B cell (primary cell): Measurements from ENCODE around the gene CDKN2B. TPM values are rescaled to one million over a fixed set of nuclear protein-coding genes. Genes with fewer than 3 reads are reported as not detected.

Experiments
- ATAC-seq: fragments of 200-7000 bp; cut with Tn5 transposase; one replicate; pipeline ENCODE4 v1.10.0; 2021; ENCODE audit warnings: low read depth, mild to moderate bottlenecking, moderate number of reproducible peaks, moderate library complexity
- CTCF ChIA-PET: fragments of 350-600 bp; sonication (Branson Sonifier 250); formaldehyde crosslinking; loops from one replicate; lab custom pipeline; 2021; ENCODE audit warnings: antibody characterized with exemption, inconsistent platforms; lab: Charles Lee
- POLR2A ChIA-PET: fragments of 350-600 bp; sonication (Branson Sonifier 250); formaldehyde crosslinking; loops from one replicate; lab custom pipeline; 2021; ENCODE audit warnings: antibody characterized with exemption; lab: Charles Lee
- DNase-seq: peaks from one replicate; pipeline ENCODE4 v3.0.0; 2013
- H2AFZ ChIP-seq: 2 replicates; pipeline ENCODE4 v1.6.1; 2012; ENCODE audit warnings: mild to moderate bottlenecking, low read depth, low read length; ENCODE audit not compliant: insufficient read depth, poor library complexity, severe bottlenecking
- H3K27ac ChIP-seq, 2 donors: 1 replicate in 1 of 2; 2 replicates in 1 of 2; pipeline ENCODE4 v1.5.1; 2012 to 2013; ENCODE audit warnings: low read length in 2 of 2, mild to moderate bottlenecking in 2 of 2, moderate library complexity in 1 of 2
- H3K27me3 ChIP-seq, 4 experiments: fragments of 200-600 bp in 1 of 4; sonication (generic) in 1 of 4; replicated peaks in 1 of 4; 1 replicate in 2 of 4; 2 replicates in 2 of 4; pipeline versions ENCODE4 v1.6.1 to v1.7.0; 2013 to 2016; ENCODE audit warnings: low read length in 3 of 4, mild to moderate bottlenecking in 2 of 4, mixed read lengths in 1 of 4, moderate library complexity in 1 of 4; ENCODE audit not compliant: insufficient read depth in 4 of 4, control insufficient read depth in 3 of 4; ENCODE audit errors: control extremely low read depth in 1 of 4
- H3K36me3 ChIP-seq, 2 experiments: replicated peaks in 1 of 2; 1 replicate in 1 of 2; 2 replicates in 1 of 2; pipeline versions ENCODE4 v1.6.1 to v1.7.1; 2013; ENCODE audit warnings: low read length in 1 of 2; ENCODE audit not compliant: insufficient read depth in 2 of 2, control insufficient read depth in 1 of 2; ENCODE audit errors: control extremely low read depth in 1 of 2, extremely low read depth in 1 of 2
- H3K4me1 ChIP-seq, 2 donors: fragments of 200-600 bp in 1 of 2; sonication (generic) in 1 of 2; 1 replicate in 1 of 2; 2 replicates in 1 of 2; pipeline versions ENCODE4 v1.5.1 to v1.6.1; 2013 to 2017; ENCODE audit warnings: low read length in 2 of 2; ENCODE audit not compliant: control insufficient read depth in 2 of 2, insufficient read depth in 2 of 2
- H3K4me2 ChIP-seq: replicated peaks from 2 replicates; pipeline ENCODE3; 2012; ENCODE audit warnings: mild to moderate bottlenecking, low read depth, low read length; ENCODE audit not compliant: poor library complexity, severe bottlenecking
- H3K4me3 ChIP-seq, 5 experiments: fragments of 200-600 bp in 1 of 5; sonication (generic) in 1 of 5; 1 replicate in 3 of 5; 2 replicates in 2 of 5; pipeline versions ENCODE4 v1.5.1 to v1.7.0; 2011 to 2016; ENCODE audit warnings: low read length in 4 of 5, mild to moderate bottlenecking in 4 of 5, low read depth in 2 of 5, control low read depth in 1 of 5, moderate library complexity in 1 of 5; ENCODE audit not compliant: insufficient read depth in 1 of 5; ENCODE audit errors: control extremely low read depth in 1 of 5, extremely low read depth in 1 of 5
- H3K79me2 ChIP-seq: fragments of 200-600 bp; sonication (generic); one replicate; pipeline ENCODE4 v1.6.0; 2016; ENCODE audit warnings: low read length; ENCODE audit not compliant: control insufficient read depth, insufficient read depth
- H3K9ac ChIP-seq: fragments of 200-600 bp; sonication (generic); 2 replicates; pipeline ENCODE4 v1.6.1; 2017; ENCODE audit warnings: mild to moderate bottlenecking, low read length, moderate library complexity
- H3K9me3 ChIP-seq, 3 donors: one replicate each; pipeline versions ENCODE4 v1.6.1 to v1.7.1; 2013; ENCODE audit warnings: low read length in 2 of 3; ENCODE audit not compliant: control insufficient read depth in 2 of 3, insufficient read depth in 1 of 3; ENCODE audit errors: control extremely low read depth in 1 of 3
- H4K20me1 ChIP-seq: 2 replicates; pipeline ENCODE4 v1.6.0; 2012; ENCODE audit warnings: mild to moderate bottlenecking, low read length; ENCODE audit not compliant: insufficient read depth, control insufficient read depth, poor library complexity, severe bottlenecking
- H3K27ac Mint-ChIP-seq: one replicate; pipeline ENCODE4 v1.8.0; 2021; ENCODE audit warnings: mixed read lengths
- H3K27me3 Mint-ChIP-seq: one replicate; pipeline ENCODE4 v1.8.0; 2021; ENCODE audit warnings: mixed read lengths
- H3K4me1 Mint-ChIP-seq: one replicate; pipeline ENCODE4 v1.8.0; 2021; ENCODE audit warnings: mixed read lengths
- H3K4me3 Mint-ChIP-seq: one replicate; pipeline ENCODE4 v1.8.0; 2021; ENCODE audit warnings: mixed read lengths
- H3K9me3 Mint-ChIP-seq: one replicate; pipeline ENCODE4 v1.8.0; 2022; ENCODE audit warnings: mixed read lengths; ENCODE audit not compliant: insufficient read depth
- EZH2 ChIP-seq: IDR thresholded peaks from 2 replicates; pipeline ENCODE4 v1.6.1; 2012; ENCODE audit warnings: borderline replicate concordance, low read depth, mild to moderate bottlenecking, moderate library complexity, low read length; ENCODE audit not compliant: insufficient read depth, poor library complexity, severe bottlenecking
- intact Hi-C: fragments of 100-400 bp; cut with micrococcal nuclease; formaldehyde crosslinking; loops from one replicate; pipeline ENCODE4 v1.10.0; 2022
- polyA plus RNA-seq: library from polyadenylated mRNA; depleted of rRNA; stranded (reverse); fragments of >200 nt; gene quantifications from 2 replicates; pipeline ENCODE4 v1.2.3, GENCODE V29; 2012
- total RNA-seq, 2 donors: library from RNA; stranded (reverse); fragments of 120-200 nt in 1 of 2; gene quantifications; 1 replicate in 1 of 2; 2 replicates in 1 of 2; pipeline versions ENCODE4 v1.2.3 to v1.2.4, GENCODE V29; 2013 to 2022
- TF ChIP-seq, protein P1 (sequence below): fragments of 200-600 bp; IDR thresholded peaks from one replicate; pipeline ENCODE4 v1.8.0; 2022; ENCODE audit warnings: antibody characterized with exemption, mild to moderate bottlenecking

Gene CDKN2B
- total and polyA plus RNA-seq, 2 donors (not counting 1 experiment from before 2014, with no cell fraction given) = 0.36 to 0.42 TPM

DNA sequence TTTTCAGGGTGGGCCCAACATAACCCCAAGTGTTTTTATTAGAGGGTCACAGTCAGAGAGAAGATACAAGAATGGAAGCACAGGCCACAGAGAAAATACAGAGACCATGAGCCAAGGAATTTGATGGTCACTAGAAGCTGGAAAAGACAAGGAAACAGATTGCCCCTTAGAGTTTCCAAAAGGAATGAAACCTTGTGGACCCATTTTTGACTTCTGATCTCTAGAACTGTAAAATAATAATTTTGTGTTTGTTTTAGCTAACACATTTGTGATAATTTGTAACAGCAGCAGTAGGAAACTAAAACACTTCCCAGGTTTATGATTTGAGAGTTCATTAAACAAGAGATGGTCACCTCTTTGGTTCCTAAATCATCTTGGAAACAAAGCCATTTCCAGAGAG lies 36.7 kb downstream of the CDKN2B start:
- no peak overlapping the region for H3K4me2 ChIP-seq

More for the DNA sequence above, 36.7 kb downstream of the CDKN2B start:
- POLR2A ChIA-PET = interaction anchor here (0.6 kb wide), 1 partner anchor 22 kb away, joined by 3 read pairs; no protein-coding TSS in a partner anchor
- peaks cover 6 to 61% (median 36%) of the 10 kb centered on the region in 3 donors for H3K9me3 ChIP-seq
- DNase-seq (no peak), ATAC-seq (no peak)
- H3K4me1 ChIP-seq = peaks cover 29 to 42% of the 10 kb centered on the region in 2 donors
- Mint-ChIP-seq H3K9me3 (peaks cover 5% of the 10 kb centered on the region), H3K4me3 (no peak overlapping the region), H3K27me3 (peaks cover 85% of the 10 kb centered on the region), H3K27ac (no peak overlapping the region), H3K4me1 (peaks cover 25% of the 10 kb centered on the region)
- H2AFZ ChIP-seq = no peak overlapping the region
- no peak overlapping the region for H3K27ac ChIP-seq
- no peak overlapping the region for H3K9ac ChIP-seq
- no peaks in the 10 kb centered on the region for H3K36me3 ChIP-seq
- CTCF ChIA-PET = interaction anchor here (5.4 kb wide), 1 partner anchor 36 kb away, joined by 43 read pairs; the partner anchor contains the start of gene CDKN2B
- H3K27me3 ChIP-seq = peaks cover 5 to 98% (median 87%) of the 10 kb centered on the region in 4 experiments
- TF ChIP-seq, protein P1, sequence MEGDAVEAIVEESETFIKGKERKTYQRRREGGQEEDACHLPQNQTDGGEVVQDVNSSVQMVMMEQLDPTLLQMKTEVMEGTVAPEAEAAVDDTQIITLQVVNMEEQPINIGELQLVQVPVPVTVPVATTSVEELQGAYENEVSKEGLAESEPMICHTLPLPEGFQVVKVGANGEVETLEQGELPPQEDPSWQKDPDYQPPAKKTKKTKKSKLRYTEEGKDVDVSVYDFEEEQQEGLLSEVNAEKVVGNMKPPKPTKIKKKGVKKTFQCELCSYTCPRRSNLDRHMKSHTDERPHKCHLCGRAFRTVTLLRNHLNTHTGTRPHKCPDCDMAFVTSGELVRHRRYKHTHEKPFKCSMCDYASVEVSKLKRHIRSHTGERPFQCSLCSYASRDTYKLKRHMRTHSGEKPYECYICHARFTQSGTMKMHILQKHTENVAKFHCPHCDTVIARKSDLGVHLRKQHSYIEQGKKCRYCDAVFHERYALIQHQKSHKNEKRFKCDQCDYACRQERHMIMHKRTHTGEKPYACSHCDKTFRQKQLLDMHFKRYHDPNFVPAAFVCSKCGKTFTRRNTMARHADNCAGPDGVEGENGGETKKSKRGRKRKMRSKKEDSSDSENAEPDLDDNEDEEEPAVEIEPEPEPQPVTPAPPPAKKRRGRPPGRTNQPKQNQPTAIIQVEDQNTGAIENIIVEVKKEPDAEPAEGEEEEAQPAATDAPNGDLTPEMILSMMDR = no peak
- TF ChIP-seq EZH2 = no peak
- no peaks in the 10 kb centered on the region for H3K79me2 ChIP-seq
- H3K4me3 ChIP-seq = no peak overlapping the region
- intact Hi-C loops = loop anchor here (2.0 kb wide), 1 partner anchor 32 kb away; no protein-coding TSS in a partner anchor
- no peaks in the 10 kb centered on the region for H4K20me1 ChIP-seq
